HG02623 (cell line): ENCODE measurements around the gene TIAM1.

Source experiments
- ATAC-seq: cut with Tn5 transposase; IDR thresholded peaks from one replicate; pipeline ENCODE4 v1.9.1; 2021; ENCODE audit warnings: moderate library complexity; ENCODE audit not compliant: unreplicated experiment

TIAM1 gene

GRCh38 chr21:31334648-31335121 lies 9.4 kb downstream of the TIAM1 start:
- ATAC-seq, result no peak

DNA sequence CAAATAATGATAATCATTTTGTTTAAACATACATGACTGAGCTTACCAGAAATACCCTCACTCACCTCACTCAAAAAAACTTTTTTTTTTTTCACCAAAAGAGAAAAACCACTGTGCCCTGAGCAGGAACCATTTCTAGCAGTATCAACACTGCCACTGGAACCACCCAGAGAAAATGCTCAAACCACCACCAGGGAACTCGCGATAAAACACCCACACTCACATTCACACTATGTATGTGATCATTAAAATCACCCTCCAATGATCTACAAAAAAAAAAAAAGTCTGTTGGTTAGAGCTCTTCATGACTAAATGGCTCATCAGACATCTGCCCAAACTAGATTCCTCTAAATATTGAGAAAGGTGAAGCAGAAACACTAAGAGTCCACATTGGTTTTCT lies 11.5 kb downstream of the TIAM1 start:
- ATAC-seq, result no peak

DNA sequence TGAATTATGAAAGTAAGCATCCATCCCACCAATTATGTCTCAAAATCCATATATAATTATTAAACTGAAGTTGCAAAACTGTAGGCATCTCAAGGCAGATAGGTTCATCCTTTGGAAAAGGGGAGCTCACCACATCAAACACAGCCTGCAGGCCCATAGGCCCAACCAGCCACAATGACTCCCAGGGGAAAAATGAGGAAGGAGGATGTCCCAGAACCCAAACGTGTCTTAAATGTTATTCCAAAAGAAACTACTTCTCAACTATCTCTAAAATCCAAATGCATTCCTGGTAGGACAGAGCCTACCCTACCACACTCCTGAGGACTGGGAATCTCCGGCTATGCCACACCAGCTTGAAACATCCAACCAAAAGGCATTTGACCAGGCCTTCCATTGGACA lies 12.8 kb downstream of the TIAM1 start:
- no peak for ATAC-seq

GRCh38 chr21:31330144-31330483 lies 13.9 kb downstream of the TIAM1 start:
- no peak for ATAC-seq

DNA sequence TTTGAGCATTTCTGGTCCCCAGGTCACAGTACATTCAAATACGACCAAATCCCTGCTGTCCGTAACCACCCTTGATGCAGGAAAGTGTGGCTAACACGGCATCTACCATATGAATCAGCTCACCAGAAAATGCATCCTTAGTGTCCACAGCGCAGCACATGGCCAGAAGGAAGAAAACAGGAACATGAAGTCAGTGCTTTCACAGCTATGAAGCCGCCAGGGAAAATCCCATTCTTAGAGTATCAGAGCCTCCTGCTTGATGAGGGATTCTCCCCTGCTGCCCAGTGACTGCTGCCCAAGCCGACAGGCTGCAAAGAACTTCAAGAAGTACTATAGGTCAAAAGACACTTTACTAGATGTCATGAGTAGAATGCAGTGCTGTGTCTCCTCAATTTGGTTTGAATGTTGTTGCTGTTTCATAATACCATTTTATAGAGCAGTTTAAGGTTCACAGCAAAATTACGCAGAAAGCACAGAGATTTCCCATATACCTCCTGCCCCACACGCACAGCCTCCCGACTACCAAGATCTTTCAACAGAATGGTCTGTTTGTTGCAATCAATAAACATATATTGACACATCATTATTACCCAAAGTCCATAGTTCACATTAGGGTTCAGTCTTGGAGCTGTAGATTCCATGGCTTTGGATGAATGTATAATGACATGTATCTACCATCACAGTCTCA lies 14.5 kb downstream of the TIAM1 start:
- ATAC-seq, result no peak

GRCh38 chr21:31326522-31327242 lies 17.4 kb downstream of the TIAM1 start:
- peak; percentile 96 for ATAC-seq

GRCh38 chr21:31318971-31319370 lies 25.1 kb downstream of the TIAM1 start:
- no peak for ATAC-seq

GRCh38 chr21:31317688-31318087 lies 26.4 kb downstream of the TIAM1 start:
- ATAC-seq, result no peak

GRCh38 chr21:31316488-31317169 lies 27.4 kb downstream of the TIAM1 start:
- ATAC-seq, result no peak

DNA sequence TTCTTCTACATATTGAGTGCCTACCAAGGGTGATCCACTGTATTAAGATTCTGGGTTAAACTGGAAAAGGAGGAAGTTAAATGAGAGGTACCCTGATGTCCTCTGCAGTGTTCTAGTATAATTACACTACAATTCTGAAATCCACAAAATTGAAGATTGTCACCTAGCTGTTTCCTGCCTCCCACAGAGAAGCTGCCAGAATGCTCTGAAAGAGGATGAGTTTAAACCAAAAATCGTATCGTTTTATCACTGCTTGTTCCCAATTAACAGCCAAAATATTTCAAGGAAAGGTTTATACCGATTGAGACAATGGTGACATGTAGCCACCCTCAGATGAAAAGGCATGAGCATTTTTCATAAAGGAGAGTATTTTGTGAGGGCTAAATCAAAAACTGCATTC lies 28.0 kb downstream of the TIAM1 start:
- ATAC-seq, result no peak

- ATAC-seq, result no peak
Observed at GRCh38 chr21:31310750-31311149, 33.3 kb downstream of the TIAM1 start.

DNA sequence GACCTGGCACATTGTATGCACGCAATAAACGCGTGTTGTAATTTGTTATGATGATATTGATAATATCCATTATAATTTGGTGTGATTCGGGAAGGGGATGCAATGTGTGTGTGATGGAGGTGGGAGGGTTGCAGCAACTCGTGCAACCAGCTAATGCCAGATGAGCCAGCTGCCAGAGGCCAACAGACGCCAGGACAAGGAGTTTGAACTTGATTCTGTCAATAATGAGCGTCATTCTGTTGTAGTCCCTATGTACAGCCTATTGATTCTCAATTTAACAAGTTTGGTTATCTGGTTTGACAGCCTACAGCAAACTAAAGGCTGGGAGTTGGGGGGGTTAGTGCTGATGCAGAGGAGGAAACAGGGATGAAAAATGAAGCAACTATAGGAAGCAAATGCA lies 35.5 kb downstream of the TIAM1 start:
- ATAC-seq, result no peak

DNA sequence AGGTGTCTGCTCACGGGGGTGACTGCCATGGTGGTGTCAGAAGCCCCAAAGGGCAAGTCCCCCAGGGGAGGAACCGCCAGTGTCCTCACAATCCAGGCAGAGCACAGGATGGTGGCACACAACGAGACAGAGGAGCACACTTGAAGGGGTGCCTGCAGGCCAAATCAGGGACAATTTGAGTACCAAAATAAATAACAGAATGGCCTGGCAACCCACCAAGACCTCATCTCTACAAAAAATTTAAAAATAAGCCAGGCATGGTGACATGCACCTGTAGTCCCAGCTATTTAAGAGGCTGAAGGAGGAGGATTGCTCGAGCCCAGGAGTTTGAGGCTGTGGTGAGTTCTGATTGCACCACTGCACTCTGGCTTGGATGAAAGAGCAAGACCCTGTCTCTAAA lies 38.2 kb downstream of the TIAM1 start:
- no peak for ATAC-seq

- ATAC-seq, result no peak
Observed at GRCh38 chr21:31299291-31300147, 44.5 kb downstream of the TIAM1 start.

- ATAC-seq, result no peak
Observed at GRCh38 chr21:31298618-31299269, 45.3 kb downstream of the TIAM1 start.

DNA sequence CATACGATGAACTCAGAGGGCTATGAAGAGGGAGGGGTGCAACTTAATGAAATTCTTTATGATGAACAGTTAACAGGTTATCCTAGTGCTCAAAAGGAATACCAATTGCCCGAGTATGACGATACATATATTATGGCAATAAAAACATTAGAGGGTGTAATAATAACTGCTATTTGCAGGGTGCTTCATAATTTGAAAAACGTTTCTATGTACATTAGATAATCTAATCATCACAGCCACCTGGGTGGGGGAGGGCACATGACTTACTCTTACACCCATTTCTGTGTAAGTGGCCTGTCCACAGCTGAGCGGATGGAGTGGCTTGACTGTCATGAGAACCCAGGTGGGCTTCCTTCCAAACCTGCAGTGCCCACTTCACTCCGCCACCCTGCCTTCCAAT lies 46.3 kb downstream of the TIAM1 start:
- ATAC-seq, result no peak

DNA sequence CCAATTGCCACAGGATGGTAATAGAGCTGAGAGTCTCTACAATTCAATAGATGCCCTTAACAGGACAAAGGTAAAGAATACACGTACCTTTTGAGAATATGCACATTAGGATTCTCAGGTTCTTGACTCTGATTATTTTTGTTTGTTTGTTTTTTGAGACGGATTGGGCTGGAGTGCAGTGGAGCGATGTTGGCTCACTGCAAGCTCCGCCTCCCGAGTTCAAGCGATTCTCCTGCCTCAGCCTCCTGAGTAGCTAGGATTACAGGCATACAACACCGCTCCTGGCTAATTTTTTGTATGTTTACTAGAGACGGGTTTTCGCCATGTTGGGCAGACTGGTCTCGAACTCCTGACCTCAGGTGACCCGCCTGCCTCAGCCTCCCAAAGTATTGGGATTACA lies 48.4 kb downstream of the TIAM1 start:
- no peak for ATAC-seq

GRCh38 chr21:31294691-31295090 lies 49.4 kb downstream of the TIAM1 start:
- ATAC-seq, result no peak

GRCh38 chr21:31293986-31294385 lies 50.1 kb downstream of the TIAM1 start:
- ATAC-seq, result no peak

GRCh38 chr21:31290765-31291164 lies 53.3 kb downstream of the TIAM1 start:
- ATAC-seq, result no peak

DNA sequence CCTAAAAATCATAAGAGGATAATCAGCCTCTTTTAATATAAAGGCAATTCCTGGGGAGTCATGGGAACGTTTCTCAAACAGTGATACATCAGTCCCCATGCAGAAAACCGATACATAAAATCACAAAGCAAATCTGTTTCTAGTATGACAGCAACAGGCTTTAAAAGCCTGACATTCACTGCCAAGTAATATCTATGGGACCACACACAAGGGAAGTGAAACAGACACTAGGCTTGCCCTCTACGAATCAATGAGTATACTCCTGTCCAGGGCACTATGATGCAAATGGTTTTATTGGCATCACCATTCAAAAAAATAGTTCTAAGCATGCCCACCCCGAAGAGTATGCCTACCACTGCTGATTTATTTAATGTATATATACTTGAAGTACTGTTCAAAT lies 54.4 kb downstream of the TIAM1 start:
- no peak for ATAC-seq
